H1 (cell line): ENCODE results near the gene ARID1B. TPM values are rescaled to one million over a fixed set of nuclear protein-coding genes. Genes with fewer than 3 reads are reported as not detected.

ENCODE experiments used
- BRCA1 ChIP-seq: IDR thresholded peaks from 2 replicates; pipeline ENCODE4 v1.6.1; 2012; ENCODE audit warnings: low read depth, low read length, improper control_type of control experiment
- CHD7 ChIP-seq: fragments of 300-600 bp; sonication (generic); IDR thresholded peaks from 2 replicates; pipeline ENCODE4 v1.7.1; 2012; ENCODE audit warnings: low read length, moderate library complexity, mild to moderate bottlenecking, inconsistent platforms; ENCODE audit not compliant: insufficient replicate concordance
- CREB1 ChIP-seq: IDR thresholded peaks from 2 replicates; pipeline ENCODE4 v1.6.1; 2012; ENCODE audit warnings: inconsistent platforms
- MAX ChIP-seq: IDR thresholded peaks from 2 replicates; pipeline ENCODE4 v1.6.1; 2012; ENCODE audit warnings: inconsistent platforms
- NANOG ChIP-seq: IDR thresholded peaks from 2 replicates; pipeline ENCODE4 v1.6.1; 2011; ENCODE audit warnings: low read length, low read depth, mild to moderate bottlenecking, inconsistent platforms; ENCODE audit not compliant: insufficient read depth, poor library complexity, severe bottlenecking
- POLR2AphosphoS5 ChIP-seq: IDR thresholded peaks from 2 replicates; pipeline ENCODE4 v1.6.1; 2011; ENCODE audit warnings: low read depth, low read length
- RBBP5 ChIP-seq: IDR thresholded peaks from 2 replicates; pipeline ENCODE4 v1.7.1; 2012; ENCODE audit warnings: low read depth, mild to moderate bottlenecking, inconsistent platforms, low read length, moderate library complexity, borderline replicate concordance
- SAP30 ChIP-seq: fragments of 300-600 bp; sonication (generic); IDR thresholded peaks from 2 replicates; pipeline ENCODE4 v1.7.1; 2012; ENCODE audit warnings: low read length, moderate library complexity, mild to moderate bottlenecking, inconsistent platforms; ENCODE audit not compliant: insufficient read depth, insufficient replicate concordance
- SIN3A ChIP-seq, 2 experiments: IDR thresholded peaks in 1 of 2; conservative IDR thresholded peaks in 1 of 2; 2 replicates each; pipeline ENCODE4 v1.6.1; 2011 to 2012; ENCODE audit warnings: low read length in 2 of 2, improper control_type of control experiment in 1 of 2, low read depth in 1 of 2, mild to moderate bottlenecking in 1 of 2
- SIX5 ChIP-seq: IDR thresholded peaks from 2 replicates; pipeline ENCODE4 v1.6.1; 2011; ENCODE audit warnings: mild to moderate bottlenecking, low read depth, low read length
- SRF ChIP-seq: IDR thresholded peaks from 2 replicates; pipeline ENCODE4 v1.6.1; 2011; ENCODE audit warnings: mild to moderate bottlenecking, low read depth, low read length, moderate library complexity
- TAF1 ChIP-seq: IDR thresholded peaks from 2 replicates; pipeline ENCODE4 v1.6.1; 2011; ENCODE audit warnings: mild to moderate bottlenecking, low read depth, low read length
- polyA plus RNA-seq, 7 experiments: library from polyadenylated mRNA; depleted of rRNA in 3 of 7; stranded (reverse) in 5 of 7; unstranded in 2 of 7; fragments of >200 nt in 5 of 7; fragments of 200-250 nt in 2 of 7; gene quantifications; 1 replicate in 5 of 7; 2 replicates in 1 of 7; 4 replicates in 1 of 7; pipeline versions ENCODE4 v1.2.1 to v1.2.3, GENCODE V29; 2011 to 2013; ENCODE audit warnings: missing spikeins in 2 of 7, mixed read lengths in 2 of 7
- total RNA-seq: library from RNA; stranded (reverse); fragmentation: NEBNext Ultra II Directional; extraction: Animal tissue kit (Norgen Biotek cat#: 25700); gene quantifications from 2 replicates; pipeline ENCODE4 v1.2.1, GENCODE V29; 2021

ARID1B gene
- total and polyA plus RNA-seq, 2 of the 8 experiments (the other 6 are each of a cell fraction or from before 2014, with no cell fraction given) = 24.3 to 70.3 TPM

GRCh38 chr6:156974830-156975261 is 197.7 kb downstream of the ARID1B start (continued):
- TF ChIP-seq CHD7 (no peak), BRCA1 (no peak), SIN3A (conservative IDR thresholded peaks at IDR 0.05 in 1 of 2, IDR thresholded peaks at IDR 0.05 in 1 of 2; ENCODE audit: low read depth in 1 of 2, low read length in 2 of 2) (no peak), SAP30 (no peak), TAF1 (no peak), NANOG (no peak), RBBP5 (no peak), CREB1 (no peak), POLR2AphosphoS5 (no peak), SRF (no peak), MAX (no peak), SIX5 (no peak)
